ENCODE results near the gene EVL. TPM values are rescaled to one million over a fixed set of nuclear protein-coding genes. Genes with fewer than 3 reads are reported as not detected.

Gene EVL
- total RNA-seq, 2 donors from 2014 or later = 493 to 560 TPM

GRCh38 chr14:100065942-100066574 is 836 bp downstream of the EVL start:
- H3K9me3 Mint-ChIP-seq = no peaks in the 10 kb centered on the region
- peak overlapping the region; percentile 96 for H3K27ac Mint-ChIP-seq
- H3K4me1 Mint-ChIP-seq = peaks cover 44% of the 10 kb centered on the region
- peak; percentile 35 for ATAC-seq (replicated peaks)
- H3K27me3 Mint-ChIP-seq = no peaks in the 10 kb centered on the region
- H3K36me3 Mint-ChIP-seq (ENCODE audit: low read depth) = peaks cover 60% of the 10 kb centered on the region
- peak overlapping the region; percentile 93 for H3K4me3 Mint-ChIP-seq

DNA sequence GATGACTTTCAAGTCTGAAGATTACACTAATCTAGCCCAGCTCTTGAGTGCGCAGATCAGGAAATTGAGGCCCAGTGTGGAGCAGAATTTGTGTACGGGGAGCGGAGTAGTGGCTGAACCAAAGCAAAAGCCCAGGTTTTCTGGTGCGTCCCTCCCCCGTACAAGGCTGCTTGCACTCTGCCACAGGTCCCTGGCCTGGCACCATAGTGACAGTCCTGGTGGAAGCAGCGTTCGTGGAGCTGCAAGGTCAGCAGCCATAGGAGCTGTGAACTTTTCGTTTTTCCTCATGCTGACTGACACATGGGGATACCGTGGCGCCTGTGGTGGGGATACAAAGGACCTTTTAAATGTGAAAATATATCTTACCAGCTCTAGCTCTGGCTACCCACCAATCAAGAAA is 1.7 kb downstream of the EVL start:
- peaks cover 39% of the 10 kb centered on the region for H3K4me1 Mint-ChIP-seq
- peak; percentile 3 for ATAC-seq (replicated peaks)
- no peaks in the 10 kb centered on the region for H3K27me3 Mint-ChIP-seq
- H3K4me3 Mint-ChIP-seq = peak overlapping the region; percentile 93
- peak overlapping the region; percentile 96 for H3K27ac Mint-ChIP-seq
- H3K36me3 Mint-ChIP-seq (ENCODE audit: low read depth) = peaks cover 69% of the 10 kb centered on the region
- no peaks in the 10 kb centered on the region for H3K9me3 Mint-ChIP-seq

DNA sequence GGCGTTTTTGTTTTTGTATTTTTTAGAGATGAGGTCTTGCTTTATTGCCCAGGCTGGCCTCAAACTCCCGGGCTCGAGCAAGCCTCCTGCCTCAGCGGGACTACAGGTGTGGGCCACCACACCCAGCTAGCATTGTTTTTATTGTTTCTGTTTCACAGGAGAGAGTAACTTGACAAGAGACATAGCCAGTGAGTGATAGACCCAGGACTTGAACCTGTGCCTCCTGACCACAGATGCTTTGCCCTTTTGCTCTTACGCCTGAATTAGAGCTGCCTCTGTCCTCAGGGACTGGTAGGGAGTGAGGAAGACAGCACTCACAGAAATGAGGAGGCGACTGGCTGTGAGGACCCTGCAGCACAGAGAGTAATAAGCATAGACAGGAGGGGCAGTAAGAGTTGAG is 2.3 kb downstream of the EVL start:
- Mint-ChIP-seq H3K4me3 (peak overlapping the region; percentile 93), H3K36me3 (ENCODE audit: low read depth) (peaks cover 74% of the 10 kb centered on the region), H3K9me3 (no peaks in the 10 kb centered on the region), H3K4me1 (peaks cover 35% of the 10 kb centered on the region), H3K27me3 (no peaks in the 10 kb centered on the region), H3K27ac (peak overlapping the region; percentile 96)
- ATAC-seq (replicated peaks) = no peak

DNA sequence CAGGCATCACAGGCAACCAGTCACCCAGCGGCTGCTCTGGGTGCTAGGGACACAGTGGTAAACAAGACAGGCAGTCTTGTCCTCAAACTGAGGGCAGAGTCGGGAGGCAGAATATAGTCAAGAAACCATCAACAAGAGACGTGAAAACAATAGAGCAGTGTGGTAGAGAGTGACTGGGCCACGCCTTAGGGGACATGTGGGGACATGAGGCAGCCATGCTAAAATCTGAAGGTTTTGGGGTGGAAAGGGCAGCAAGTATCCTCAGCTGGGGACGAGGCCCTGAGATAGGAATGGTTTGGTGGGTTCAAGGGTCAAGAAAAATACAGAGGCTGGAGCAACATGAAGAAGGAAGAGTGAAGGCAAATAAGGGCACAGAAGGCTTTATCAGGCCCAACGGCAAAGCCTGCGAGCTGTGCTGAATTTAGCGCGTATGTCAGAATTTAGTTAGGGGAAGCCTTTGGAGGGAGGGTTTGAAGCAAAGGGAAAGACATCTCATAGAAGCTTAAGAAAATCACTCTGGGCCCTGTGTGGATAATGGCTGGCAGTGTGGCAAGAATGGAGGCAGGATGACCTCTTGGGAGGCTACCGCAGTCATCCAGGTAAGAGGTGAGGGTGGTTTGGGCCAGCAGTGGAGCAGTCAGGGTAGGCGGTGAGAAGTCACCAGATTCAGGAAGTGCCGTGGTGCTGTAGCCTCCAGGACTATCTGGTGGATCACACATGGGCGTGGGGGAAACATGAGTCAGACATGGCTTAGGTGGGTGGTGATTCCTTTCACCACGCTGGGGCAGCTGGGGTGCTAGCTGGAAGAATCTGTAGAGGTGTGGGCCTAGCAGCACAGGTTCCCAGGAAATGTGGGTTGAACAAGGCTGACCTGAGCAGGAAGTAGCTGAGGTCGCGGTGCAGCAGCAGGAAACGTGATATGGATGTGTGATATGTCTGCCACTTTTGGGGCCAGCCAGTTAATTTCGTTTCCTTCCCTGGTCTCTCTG is 3.0 kb downstream of the EVL start:
- Mint-ChIP-seq H3K36me3 (ENCODE audit: low read depth) (peaks cover 82% of the 10 kb centered on the region), H3K27me3 (no peaks in the 10 kb centered on the region), H3K4me1 (peaks cover 36% of the 10 kb centered on the region), H3K4me3 (peak overlapping the region; percentile 93), H3K9me3 (no peaks in the 10 kb centered on the region), H3K27ac (peak overlapping the region; percentile 96)
- peak; percentile 64 for ATAC-seq (replicated peaks)

- no peak for ATAC-seq (replicated peaks)
- H3K9me3 Mint-ChIP-seq = no peaks in the 10 kb centered on the region
- peaks cover 92% of the 10 kb centered on the region for H3K36me3 Mint-ChIP-seq (ENCODE audit: low read depth)
- peak overlapping the region; percentile 93 for H3K4me3 Mint-ChIP-seq
- H3K27me3 Mint-ChIP-seq = no peaks in the 10 kb centered on the region
- peak overlapping the region; percentile 96 for H3K27ac Mint-ChIP-seq
- peaks cover 32% of the 10 kb centered on the region for H3K4me1 Mint-ChIP-seq
Measured at GRCh38 chr14:100069161-100069800, 4.1 kb downstream of the EVL start.

DNA sequence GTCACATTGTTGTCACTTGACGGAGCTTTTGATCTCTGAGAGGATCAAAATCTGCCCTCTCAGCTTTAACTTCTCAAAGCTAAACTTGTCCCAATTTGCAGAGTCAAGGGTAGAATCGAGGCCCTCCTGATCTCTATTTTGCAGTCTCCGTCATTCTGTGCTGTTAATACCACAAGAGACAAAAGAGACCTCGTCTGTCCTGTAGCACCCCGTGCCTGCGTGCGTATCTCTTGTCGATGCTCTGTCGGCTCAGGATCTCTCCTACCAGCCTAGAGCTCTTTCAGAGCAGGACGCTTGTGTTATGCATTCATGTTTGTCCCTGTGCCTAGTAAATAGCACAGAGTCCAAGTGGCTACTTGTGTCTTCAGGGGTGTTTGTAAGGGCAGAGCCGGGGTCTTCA is 5.1 kb downstream of the EVL start:
- ATAC-seq (replicated peaks) = no peak
- peaks cover 41% of the 10 kb centered on the region for H3K4me1 Mint-ChIP-seq
- no peaks in the 10 kb centered on the region for H3K9me3 Mint-ChIP-seq
- H3K4me3 Mint-ChIP-seq = peak overlapping the region; percentile 93
- no peaks in the 10 kb centered on the region for H3K27me3 Mint-ChIP-seq
- peaks cover 100% of the 10 kb centered on the region for H3K36me3 Mint-ChIP-seq (ENCODE audit: low read depth)
- peak overlapping the region; percentile 96 for H3K27ac Mint-ChIP-seq

DNA sequence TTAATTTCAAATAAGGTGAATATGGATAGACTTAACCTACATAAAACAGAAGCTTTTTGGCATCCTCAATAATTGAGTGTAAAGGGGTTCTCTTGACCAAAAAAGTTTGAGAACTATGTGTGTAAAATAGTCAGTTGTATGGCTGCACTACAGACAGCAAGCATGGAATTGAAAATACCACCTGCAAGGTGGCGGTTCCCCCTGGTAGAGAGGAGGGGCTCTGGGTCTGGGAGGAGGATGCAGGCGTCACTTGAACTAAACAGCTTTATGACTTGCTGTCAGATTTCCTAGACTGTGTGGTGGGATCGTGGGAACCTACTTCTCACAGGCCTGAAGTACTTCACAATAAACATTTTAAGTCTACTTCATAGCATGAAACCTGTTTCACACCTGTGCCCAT is 6.3 kb downstream of the EVL start:
- ATAC-seq (replicated peaks) = no peak
- Mint-ChIP-seq H3K36me3 (ENCODE audit: low read depth) (peaks cover 100% of the 10 kb centered on the region), H3K4me3 (peak overlapping the region; percentile 93), H3K4me1 (peaks cover 53% of the 10 kb centered on the region), H3K27me3 (no peaks in the 10 kb centered on the region), H3K9me3 (no peaks in the 10 kb centered on the region), H3K27ac (peak overlapping the region; percentile 95)

- H3K9me3 Mint-ChIP-seq = no peaks in the 10 kb centered on the region
- H3K36me3 Mint-ChIP-seq (ENCODE audit: low read depth) = peaks cover 100% of the 10 kb centered on the region
- H3K4me3 Mint-ChIP-seq = peak overlapping the region; percentile 93
- peak overlapping the region; percentile 95 for H3K27ac Mint-ChIP-seq
- peak; percentile 9 for ATAC-seq (replicated peaks)
- H3K4me1 Mint-ChIP-seq = peaks cover 59% of the 10 kb centered on the region
- H3K27me3 Mint-ChIP-seq = no peaks in the 10 kb centered on the region
Measured at GRCh38 chr14:100072783-100073346, 7.6 kb downstream of the EVL start.

DNA sequence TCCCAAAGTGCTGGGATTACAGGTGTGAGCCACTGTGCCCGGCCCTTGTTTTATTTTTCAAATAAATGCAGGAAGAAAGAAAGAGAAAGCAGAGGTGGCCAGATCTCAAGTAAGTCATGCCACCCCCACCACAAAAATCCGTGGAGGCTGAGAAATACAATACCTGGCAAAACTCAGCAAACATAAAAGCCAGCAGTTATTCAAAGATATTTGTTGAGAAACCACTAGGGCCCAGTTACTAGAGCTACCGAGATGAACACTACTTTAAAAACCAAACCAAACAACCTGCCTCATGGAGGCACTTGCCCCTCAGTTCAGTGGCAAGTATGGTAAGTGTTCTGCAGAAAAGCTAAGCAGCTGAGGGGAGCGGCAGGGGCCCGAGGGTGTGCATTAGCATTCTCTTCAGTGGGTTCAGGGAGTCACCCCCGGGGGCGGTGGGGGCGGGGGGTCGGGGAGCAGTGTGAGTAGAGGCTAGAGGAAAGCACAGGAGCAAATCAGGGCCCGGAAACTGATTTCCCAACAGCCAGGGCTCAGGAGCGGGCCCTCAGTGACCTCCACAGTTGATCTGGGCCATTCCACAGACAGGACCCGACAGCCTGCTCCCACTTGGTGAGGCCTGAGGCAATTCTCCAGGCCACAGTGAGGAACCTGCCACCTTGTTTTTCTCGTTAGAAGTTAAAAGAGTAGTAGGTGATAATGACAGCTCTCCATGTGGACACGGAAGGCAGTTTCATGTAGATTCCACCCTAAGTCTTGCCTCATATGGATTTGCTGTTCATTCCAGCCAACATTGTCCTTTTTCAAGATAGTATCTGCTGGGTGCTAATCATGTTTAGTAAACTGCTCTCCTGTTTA is 8.6 kb downstream of the EVL start:
- ATAC-seq (replicated peaks) = no peak
- Mint-ChIP-seq H3K4me1 (peaks cover 64% of the 10 kb centered on the region), H3K27me3 (no peaks in the 10 kb centered on the region), H3K9me3 (no peaks in the 10 kb centered on the region), H3K4me3 (peak overlapping the region; percentile 93), H3K27ac (peak overlapping the region; percentile 95), H3K36me3 (ENCODE audit: low read depth) (peaks cover 100% of the 10 kb centered on the region)

DNA sequence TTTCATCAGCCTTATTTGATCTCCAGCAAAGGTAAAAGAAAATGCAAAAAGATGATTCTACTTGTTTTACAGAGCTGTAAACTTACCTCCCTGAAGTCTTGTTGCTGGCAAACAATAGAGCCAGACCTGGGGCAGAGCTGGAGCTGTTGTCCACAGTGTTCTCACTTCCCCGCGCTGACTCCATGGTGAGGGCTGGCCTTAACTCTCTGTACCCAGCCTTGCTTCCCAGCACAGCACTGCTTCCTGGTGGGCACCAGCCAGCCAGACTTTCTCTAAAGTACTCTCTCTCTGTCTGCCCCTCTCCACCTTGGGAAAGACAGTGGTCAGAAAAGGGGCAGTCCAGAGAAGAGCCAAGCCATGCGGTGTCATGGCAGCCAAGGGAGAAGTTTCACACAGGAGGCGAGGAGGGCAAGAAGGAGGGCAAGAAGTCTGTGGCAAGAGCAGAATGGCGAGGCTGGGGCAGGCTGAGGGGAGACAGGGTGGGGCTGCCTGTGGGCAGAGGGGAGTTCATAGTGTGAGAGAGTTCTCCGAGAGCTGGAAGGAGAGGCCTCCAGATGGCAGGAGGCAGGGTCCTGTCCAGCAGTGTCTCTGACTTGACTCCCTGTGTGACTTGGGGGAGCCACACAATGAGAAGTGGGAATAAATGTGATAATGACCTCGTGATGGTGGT is 9.3 kb downstream of the EVL start:
- ATAC-seq (replicated peaks) = no peak
- Mint-ChIP-seq H3K4me3 (peak overlapping the region; percentile 93), H3K27ac (peak overlapping the region; percentile 95), H3K4me1 (peaks cover 72% of the 10 kb centered on the region), H3K27me3 (no peaks in the 10 kb centered on the region), H3K36me3 (ENCODE audit: low read depth) (peaks cover 100% of the 10 kb centered on the region), H3K9me3 (no peaks in the 10 kb centered on the region)

DNA sequence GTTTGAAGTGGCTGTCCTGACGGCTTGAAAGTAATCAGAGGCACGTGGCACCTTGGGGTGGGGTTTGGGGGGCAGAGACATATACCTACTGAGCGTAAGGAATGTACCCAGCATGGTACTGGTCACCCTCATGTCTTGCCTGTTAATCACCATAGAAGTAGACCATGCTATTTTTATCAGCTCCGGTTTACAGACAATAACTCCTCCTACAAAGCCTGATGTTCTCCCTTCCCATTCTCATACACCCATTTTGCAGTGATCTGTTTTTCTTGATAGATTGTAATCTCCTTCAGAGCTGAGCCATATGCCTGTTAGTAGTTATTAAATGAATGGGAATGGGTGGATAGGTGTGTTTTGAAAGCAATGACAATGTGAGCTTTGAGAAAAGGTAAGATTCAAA is 10.5 kb downstream of the EVL start:
- Mint-ChIP-seq H3K9me3 (no peaks in the 10 kb centered on the region), H3K36me3 (ENCODE audit: low read depth) (peaks cover 99% of the 10 kb centered on the region), H3K4me1 (peaks cover 76% of the 10 kb centered on the region), H3K27ac (peak overlapping the region; percentile 95), H3K4me3 (peak overlapping the region; percentile 93), H3K27me3 (no peaks in the 10 kb centered on the region)
- peak; percentile 8 for ATAC-seq (replicated peaks)

- no peaks in the 10 kb centered on the region for H3K27me3 Mint-ChIP-seq
- H3K4me1 Mint-ChIP-seq = peaks cover 73% of the 10 kb centered on the region
- peak overlapping the region; percentile 93 for H3K4me3 Mint-ChIP-seq
- H3K36me3 Mint-ChIP-seq (ENCODE audit: low read depth) = peaks cover 99% of the 10 kb centered on the region
- H3K27ac Mint-ChIP-seq = peak overlapping the region; percentile 95
- H3K9me3 Mint-ChIP-seq = no peaks in the 10 kb centered on the region
- peak; percentile 54 for ATAC-seq (replicated peaks)
Measured at GRCh38 chr14:100076133-100076532, 10.9 kb downstream of the EVL start.

DNA sequence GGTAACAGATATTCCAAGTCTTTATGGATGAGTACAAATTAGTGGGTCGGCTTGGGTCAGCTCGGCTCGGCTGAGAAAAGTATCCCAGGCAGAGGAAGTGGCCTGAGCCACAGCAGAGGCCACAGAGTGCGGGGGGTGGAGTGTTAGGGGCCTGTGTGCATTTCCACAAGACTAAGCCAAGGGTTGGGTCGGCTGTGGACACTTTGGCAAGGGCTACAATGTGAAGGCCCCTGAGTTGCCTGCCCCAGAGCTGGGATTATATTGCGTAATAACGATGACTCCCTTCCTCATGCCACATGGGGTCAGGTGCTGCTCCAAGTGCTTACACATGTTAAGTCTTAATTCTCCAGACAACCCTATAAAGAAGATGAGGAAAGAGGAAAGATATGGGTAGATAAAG is 11.4 kb downstream of the EVL start:
- Mint-ChIP-seq H3K4me1 (peaks cover 75% of the 10 kb centered on the region), H3K27me3 (no peaks in the 10 kb centered on the region), H3K9me3 (no peaks in the 10 kb centered on the region), H3K36me3 (ENCODE audit: low read depth) (peaks cover 99% of the 10 kb centered on the region), H3K4me3 (peak overlapping the region; percentile 93), H3K27ac (peak overlapping the region; percentile 95)
- ATAC-seq (replicated peaks) = no peak

Data from activated T-helper 17 cell treated with anti-CD3 and anti-CD28 coated beads, Interleukin-2, amount 50 U/mL, for 72 hours (primary cell).